Lung microvascular endothelial cell (primary cell): ENCODE data around the gene N4BP2. TPM values are rescaled to one million over a fixed set of nuclear protein-coding genes. Genes with fewer than 3 reads are reported as not detected.

Experiments used
- DNase-seq, 2 donors: peaks; one replicate each; pipeline versions ENCODE4 v3.0.0 to v3.0.0-alpha.2; 2010; ENCODE audit warnings: low read depth in 2 of 2
- total RNA-seq: library from RNA; depleted of rRNA; stranded (reverse); fragments of >200 nt; gene quantifications from 2 replicates; pipeline ENCODE4 v1.2.1, GENCODE V29; 2014

N4BP2 gene
- total RNA-seq, 1 donor from 2014 or later: 5.6 TPM

- DNase-seq: no peak
Observed at GRCh38 chr4:40205259-40206198, 148.9 kb downstream of the N4BP2 start.

- DNase-seq: peak in 1 of 2 donors; percentile 28
Observed at GRCh38 chr4:40206426-40206825, 149.8 kb downstream of the N4BP2 start.

Other genes with a start within 250 kb of the N4BP2 start
- gene PDS5A, start 78.9 kb upstream of the N4BP2 start, total RNA-seq: 35.1 and 52.8 TPM in 2 replicates
- 0.22 TPM in 1 of 2 replicates, not detected in the other for gene RHOH, start 140.2 kb downstream of the N4BP2 start, total RNA-seq